EH (cell line): ENCODE measurements around the gene TPM2.

Source experiments
- DNase-seq: peaks from one replicate; pipeline ENCODE4 v3.0.0-alpha.2; 2015; ENCODE audit warnings: low read depth

TPM2 gene

GRCh38 chr9:35679091-35679490 is 10.6 kb downstream of the TPM2 start:
- no peak for DNase-seq

- no peak for DNase-seq
Observed at GRCh38 chr9:35675732-35676392, 13.9 kb downstream of the TPM2 start.

GRCh38 chr9:35675204-35675603 is 14.5 kb downstream of the TPM2 start:
- no peak for DNase-seq

- DNase-seq = no peak
Observed at GRCh38 chr9:35674025-35674361, 15.7 kb downstream of the TPM2 start.

GRCh38 chr9:35673132-35674024 is 16.3 kb downstream of the TPM2 start, which contains the start of gene CA9:
CA9 (plus strand) TSS chr9:35673928; CDS start chr9:35673960, 32 bp downstream.
- peak; percentile 37 for DNase-seq

- DNase-seq = peak; percentile 41
Observed at GRCh38 chr9:35669331-35670145, 20.2 kb downstream of the TPM2 start.

GRCh38 chr9:35667939-35668338 is 21.8 kb downstream of the TPM2 start:
- no peak for DNase-seq

GRCh38 chr9:35666549-35666948 is 23.2 kb downstream of the TPM2 start:
- DNase-seq = no peak

- DNase-seq = peak; percentile 84
Observed at GRCh38 chr9:35666045-35666444, 23.7 kb downstream of the TPM2 start.

- no peak for DNase-seq
Observed at GRCh38 chr9:35665471-35665818, 24.3 kb downstream of the TPM2 start.

GRCh38 chr9:35664531-35665470 is 24.9 kb downstream of the TPM2 start, which contains the start of gene ARHGEF39:
ARHGEF39 (minus strand) TSS chr9:35665195; CDS start chr9:35665169, 26 bp downstream.
- peak; percentile 85 for DNase-seq

GRCh38 chr9:35662437-35662836 is 27.3 kb downstream of the TPM2 start:
- no peak for DNase-seq

GRCh38 chr9:35661756-35662350 is 27.9 kb downstream of the TPM2 start:
- peak; percentile 34 for DNase-seq

GRCh38 chr9:35660966-35661415 is 28.7 kb downstream of the TPM2 start:
- peak; percentile 76 for DNase-seq

- peak; percentile 89 for DNase-seq
Observed at GRCh38 chr9:35659340-35659739, 30.4 kb downstream of the TPM2 start.

GRCh38 chr9:35658968-35659220 is 30.8 kb downstream of the TPM2 start:
- peak; percentile 80 for DNase-seq

GRCh38 chr9:35658137-35658967 is 31.4 kb downstream of the TPM2 start, which contains the start of gene CCDC107:
CCDC107 (plus strand) TSS chr9:35658292; CDS start chr9:35658380, 88 bp downstream.
- peak; percentile 86 for DNase-seq

- peak; percentile 100 for DNase-seq
Observed at GRCh38 chr9:35657546-35658136, 32.1 kb downstream of the TPM2 start, which contains the start of gene RMRP. RMRP (minus strand) TSS chr9:35658019.

GRCh38 chr9:35656831-35657545 is 32.7 kb downstream of the TPM2 start:
- peak; percentile 76 for DNase-seq
